Measurements from ENCODE around the gene USP53.

DNA sequence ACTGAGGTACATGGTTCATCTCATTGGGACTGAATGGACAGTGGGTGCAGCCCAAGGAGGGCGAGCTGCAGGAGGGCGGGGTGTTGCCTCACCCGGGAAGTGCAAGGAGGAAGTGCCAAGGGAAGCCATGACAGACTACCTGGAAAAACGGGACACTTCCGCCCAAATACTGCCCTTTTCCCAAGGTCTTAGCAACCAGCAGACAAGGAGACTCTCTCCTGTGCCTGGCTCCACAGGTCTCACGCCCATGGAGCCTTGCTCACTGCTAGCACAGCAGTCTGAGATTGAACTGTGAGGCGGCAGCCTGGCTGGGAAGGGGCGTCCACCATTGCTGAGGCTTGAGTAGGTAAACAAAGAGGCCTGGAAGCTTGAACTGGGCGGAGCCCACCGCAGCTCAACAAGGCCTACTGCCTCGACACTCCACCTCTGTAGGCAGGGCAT, 14.7 kb upstream of the USP53 start:
- TF ChIP-seq, protein P1, sequence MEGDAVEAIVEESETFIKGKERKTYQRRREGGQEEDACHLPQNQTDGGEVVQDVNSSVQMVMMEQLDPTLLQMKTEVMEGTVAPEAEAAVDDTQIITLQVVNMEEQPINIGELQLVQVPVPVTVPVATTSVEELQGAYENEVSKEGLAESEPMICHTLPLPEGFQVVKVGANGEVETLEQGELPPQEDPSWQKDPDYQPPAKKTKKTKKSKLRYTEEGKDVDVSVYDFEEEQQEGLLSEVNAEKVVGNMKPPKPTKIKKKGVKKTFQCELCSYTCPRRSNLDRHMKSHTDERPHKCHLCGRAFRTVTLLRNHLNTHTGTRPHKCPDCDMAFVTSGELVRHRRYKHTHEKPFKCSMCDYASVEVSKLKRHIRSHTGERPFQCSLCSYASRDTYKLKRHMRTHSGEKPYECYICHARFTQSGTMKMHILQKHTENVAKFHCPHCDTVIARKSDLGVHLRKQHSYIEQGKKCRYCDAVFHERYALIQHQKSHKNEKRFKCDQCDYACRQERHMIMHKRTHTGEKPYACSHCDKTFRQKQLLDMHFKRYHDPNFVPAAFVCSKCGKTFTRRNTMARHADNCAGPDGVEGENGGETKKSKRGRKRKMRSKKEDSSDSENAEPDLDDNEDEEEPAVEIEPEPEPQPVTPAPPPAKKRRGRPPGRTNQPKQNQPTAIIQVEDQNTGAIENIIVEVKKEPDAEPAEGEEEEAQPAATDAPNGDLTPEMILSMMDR (IDR thresholded peaks at IDR 0.05 in 2 of 3, conservative IDR thresholded peaks at IDR 0.05 in 1 of 3; ENCODE audit: insufficient read depth in 2 of 3, low read depth in 1 of 3, low read length in 3 of 3) = no peak
- TF ChIP-seq FOXK2 (conservative IDR thresholded peaks at IDR 0.05 in 1 of 2, IDR thresholded peaks at IDR 0.05 in 1 of 2; ENCODE audit: low read depth in 2 of 2) = no peak
- TF ChIP-seq PHF20 (IDR thresholded peaks at IDR 0.05; ENCODE audit: partially characterized antibody) = no peak
